AG09309 (cell line): Measurements from ENCODE around the gene IFRD2.

Experiments
- DNase-seq: peaks from one replicate; pipeline ENCODE4 v3.0.0-alpha.2; 2010; ENCODE audit warnings: low read depth
- H3K4me3 ChIP-seq: 2 replicates; pipeline ENCODE4 v1.5.1; 2011; ENCODE audit warnings: mild to moderate bottlenecking, low read depth, low read length, moderate library complexity; ENCODE audit not compliant: control insufficient read depth
- CTCF ChIP-seq: IDR thresholded peaks from 2 replicates; pipeline ENCODE4 v1.5.1; 2011; ENCODE audit warnings: mild to moderate bottlenecking, low read depth, low read length, inconsistent platforms; ENCODE audit not compliant: insufficient read depth, control insufficient read depth; ENCODE audit errors: missing control alignments

The IFRD2 gene

DNA sequence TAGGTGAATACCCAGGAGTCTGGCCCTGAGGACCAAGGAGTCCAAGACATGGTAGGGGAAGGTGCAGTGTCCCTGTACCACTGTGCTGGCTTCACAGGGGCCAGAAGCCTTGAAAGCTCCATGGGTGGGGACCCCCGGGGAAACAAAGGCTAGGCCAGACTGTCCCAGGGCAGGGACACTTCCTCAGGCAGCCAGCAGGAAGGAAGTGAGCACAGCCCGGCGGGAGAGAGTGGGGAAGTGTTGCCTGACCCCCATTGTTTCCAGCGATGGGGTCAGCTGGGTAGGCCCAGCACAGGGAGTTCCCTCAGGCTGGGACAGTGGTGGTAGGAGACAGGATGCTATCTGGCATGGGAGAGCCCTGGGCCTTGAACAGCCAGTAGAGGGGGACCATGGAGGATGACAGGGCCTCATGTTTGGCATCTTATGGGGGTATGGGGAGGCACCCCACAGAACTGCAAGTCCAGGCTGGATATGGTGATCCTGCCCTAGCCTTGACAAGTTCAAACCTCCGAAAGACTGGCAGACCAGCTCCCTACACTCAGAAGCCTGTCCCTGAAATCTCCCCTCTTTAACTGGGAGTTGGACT, 31.5 kb upstream of the IFRD2 start:
- no peak overlapping the region for H3K4me3 ChIP-seq
- DNase-seq: no peak
- TF ChIP-seq CTCF: no peak

- no peak for TF ChIP-seq CTCF
- DNase-seq: no peak
- H3K4me3 ChIP-seq: no peak overlapping the region
Measured at GRCh38 chr3:50323092-50323600, 30.9 kb upstream of the IFRD2 start.

DNA sequence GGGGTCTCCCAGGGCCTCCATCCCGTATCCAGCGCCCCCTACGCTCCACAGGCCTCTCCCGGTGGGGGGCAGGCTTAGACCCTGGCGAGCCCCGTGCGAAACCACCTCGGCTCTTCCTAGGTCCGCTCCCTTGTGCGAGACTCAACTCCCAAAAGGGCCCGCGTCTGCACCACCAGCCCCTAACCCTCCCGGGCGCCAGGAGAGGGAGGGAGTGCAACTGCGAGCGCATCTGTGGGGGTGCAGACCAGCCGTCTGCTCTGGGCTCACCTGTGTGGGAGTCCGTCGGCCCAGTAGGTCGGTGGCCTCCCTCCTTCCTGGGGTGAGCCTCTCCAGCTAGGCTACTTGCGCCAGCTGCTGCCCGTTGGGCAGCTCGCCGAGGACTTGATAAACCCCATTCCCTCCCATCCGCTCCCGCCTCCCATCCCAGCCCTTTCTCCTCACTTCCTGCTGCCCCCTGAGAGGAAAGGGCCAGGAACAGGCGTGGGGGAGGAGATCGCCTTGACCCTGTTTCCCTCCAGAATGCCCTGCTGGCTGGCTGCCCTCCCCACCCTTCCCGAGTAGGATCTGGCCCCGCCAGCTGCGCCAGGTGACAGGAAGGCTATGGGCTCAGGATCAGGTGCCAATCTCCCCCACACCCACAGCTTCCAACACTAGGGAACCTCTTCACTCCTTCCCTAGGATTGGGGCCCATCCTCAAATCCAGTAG, 30.3 kb upstream of the IFRD2 start, which contains the start of gene HYAL2:
Gene HYAL2 (minus strand): TSS at position 360 of the 706 bp plus-strand sequence. CDS start 2,256 bp downstream, outside the sequence.
- peak within 1 kb of the TSS; percentile 61 for H3K4me3 ChIP-seq
- TF ChIP-seq CTCF: no peak
- DNase-seq: no peak

- no peak for TF ChIP-seq CTCF
- H3K4me3 ChIP-seq: peak overlapping the region; percentile 61
- DNase-seq: no peak
Measured at GRCh38 chr3:50322115-50322385, 29.8 kb upstream of the IFRD2 start.

- peak overlapping the region; percentile 61 for H3K4me3 ChIP-seq
- DNase-seq: no peak
- peak; percentile 34 for TF ChIP-seq CTCF
Measured at GRCh38 chr3:50321336-50322114, 29.3 kb upstream of the IFRD2 start.

GRCh38 chr3:50320853-50321335, 28.7 kb upstream of the IFRD2 start:
- H3K4me3 ChIP-seq: peak overlapping the region; percentile 61
- TF ChIP-seq CTCF: no peak
- DNase-seq: no peak
